ENCODE results near the gene IMMP2L. TPM values are rescaled to one million over a fixed set of nuclear protein-coding genes. Genes with fewer than 3 reads are reported as not detected.

Gene IMMP2L
- total and polyA plus RNA-seq, 2 of the 4 experiments (the other 2 are of a cell fraction) = 5.8 to 9.3 TPM

GRCh38 chr7:110870926-110871325 is 691.4 kb downstream of the IMMP2L start:
- Histone ChIP-seq H3K23ac (ENCODE audit: low read depth, low read length) (no peak overlapping the region), H4K5ac (ENCODE audit: low read depth, low read length) (no peak overlapping the region), H4K8ac (ENCODE audit: low read depth in 2 of 2, low read length in 2 of 2) (no peak overlapping the region), H3K14ac (replicated peaks; ENCODE audit: low read depth, low read length) (no peak overlapping the region), H2AFZ (replicated peaks; ENCODE audit: low read length, poor library complexity) (no peak overlapping the region), H2BK20ac (ENCODE audit: low read depth, low read length) (no peak overlapping the region), H3K27me3 (ENCODE audit: control insufficient read depth, insufficient read depth, low read length) (no peaks in the 10 kb centered on the region), H3K56ac (ENCODE audit: extremely low read depth, insufficient read depth, low read length) (no peak overlapping the region), H2BK15ac (ENCODE audit: low read depth, low read length) (no peak overlapping the region), H3K4me1 (ENCODE audit: control insufficient read depth, insufficient read depth, low read length) (no peaks in the 10 kb centered on the region), H3K9me1 (ENCODE audit: insufficient read depth, low read length) (no peaks in the 10 kb centered on the region), H3K9ac (ENCODE audit: low read depth, low read length) (no peak overlapping the region), H2AK9ac (replicated peaks; ENCODE audit: low read depth, low read length, poor library complexity) (no peak overlapping the region), H2BK120ac (ENCODE audit: low read depth, low read length) (no peak overlapping the region), H3K27ac (ENCODE audit: insufficient read depth, low read length) (no peak overlapping the region), H3K4me2 (ENCODE audit: low read depth, low read length) (no peak overlapping the region), H4K20me1 (ENCODE audit: insufficient read depth, low read length) (no peaks in the 10 kb centered on the region), H3K4me3 (ENCODE audit: insufficient read depth, low read depth, low read length) (no peak overlapping the region), H2BK5ac (ENCODE audit: low read depth, low read length, poor library complexity, severe bottlenecking) (no peak overlapping the region), H3K4ac (ENCODE audit: low read depth, low read length) (no peak overlapping the region), H4K91ac (ENCODE audit: insufficient read depth, low read depth, low read length) (no peak overlapping the region), H3K79me1 (ENCODE audit: low read depth in 1 of 2, low read length in 2 of 2) (no peaks in the 10 kb centered on the region), H2AK5ac (ENCODE audit: low read depth, low read length) (no peak overlapping the region), H3K36me3 (ENCODE audit: control insufficient read depth, insufficient read depth, low read length) (no peaks in the 10 kb centered on the region), H3K18ac (ENCODE audit: low read depth, low read length) (no peak overlapping the region), H3K9me3 (ENCODE audit: control insufficient read depth, insufficient read depth, low read length) (0 out of 2 replicates have a peak, but pooled peaks cover 3% of the 10 kb centered on the region)
- WGBS, 2 experiments (ENCODE audit: extremely low coverage in 2 of 2, insufficient read length in 1 of 2) = 70% methylated on average over 4 of the region's 6 CpGs; no CpG with 5 or more reads in 1 of the 2 experiments
- ATAC-seq (ENCODE audit: low read depth) = no peak
- in situ Hi-C loops (cut with MboI; ENCODE audit: low sequenced_read_pairs) = no loop called here
- TF ChIP-seq CHD1 (IDR thresholded peaks at IDR 0.05; ENCODE audit: low read depth, low read length) = no peak
- TF ChIP-seq, protein P1, sequence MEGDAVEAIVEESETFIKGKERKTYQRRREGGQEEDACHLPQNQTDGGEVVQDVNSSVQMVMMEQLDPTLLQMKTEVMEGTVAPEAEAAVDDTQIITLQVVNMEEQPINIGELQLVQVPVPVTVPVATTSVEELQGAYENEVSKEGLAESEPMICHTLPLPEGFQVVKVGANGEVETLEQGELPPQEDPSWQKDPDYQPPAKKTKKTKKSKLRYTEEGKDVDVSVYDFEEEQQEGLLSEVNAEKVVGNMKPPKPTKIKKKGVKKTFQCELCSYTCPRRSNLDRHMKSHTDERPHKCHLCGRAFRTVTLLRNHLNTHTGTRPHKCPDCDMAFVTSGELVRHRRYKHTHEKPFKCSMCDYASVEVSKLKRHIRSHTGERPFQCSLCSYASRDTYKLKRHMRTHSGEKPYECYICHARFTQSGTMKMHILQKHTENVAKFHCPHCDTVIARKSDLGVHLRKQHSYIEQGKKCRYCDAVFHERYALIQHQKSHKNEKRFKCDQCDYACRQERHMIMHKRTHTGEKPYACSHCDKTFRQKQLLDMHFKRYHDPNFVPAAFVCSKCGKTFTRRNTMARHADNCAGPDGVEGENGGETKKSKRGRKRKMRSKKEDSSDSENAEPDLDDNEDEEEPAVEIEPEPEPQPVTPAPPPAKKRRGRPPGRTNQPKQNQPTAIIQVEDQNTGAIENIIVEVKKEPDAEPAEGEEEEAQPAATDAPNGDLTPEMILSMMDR (conservative IDR thresholded peaks at IDR 0.05; ENCODE audit: low read depth, low read length) = no peak
- TF ChIP-seq MXI1 (IDR thresholded peaks at IDR 0.05; ENCODE audit: borderline replicate concordance, low read depth, low read length) = no peak
- POLR2A ChIA-PET (ENCODE audit: unreplicated experiment) = no interaction called here
- CTCF ChIA-PET = no interaction called here
- DNase-seq = no peak
- dilution Hi-C loops (cut with HindIII; ENCODE audit: low sequenced_read_pairs, unreplicated experiment) = no loop called here
- intact Hi-C loops (cut with micrococcal nuclease) = no loop called here
- no TSS peak for BruUV-seq (replicated peaks)
